Hepatocyte (in vitro differentiated cells): ENCODE results near the gene CCDC158.

Experiments used
- EZH2 ChIP-seq: fragments of 200-600 bp; sonication (generic); IDR thresholded peaks from 2 replicates; pipeline ENCODE4 v1.6.1; 2016; ENCODE audit warnings: antibody characterized with exemption, mild to moderate bottlenecking, borderline replicate concordance
- TF ChIP-seq, protein P1 (sequence below): fragments of 200-600 bp; sonication (generic); IDR thresholded peaks from 2 replicates; pipeline ENCODE4 v1.5.1; 2016; ENCODE audit warnings: antibody characterized with exemption, mild to moderate bottlenecking; ENCODE audit not compliant: poor library complexity

DNA sequence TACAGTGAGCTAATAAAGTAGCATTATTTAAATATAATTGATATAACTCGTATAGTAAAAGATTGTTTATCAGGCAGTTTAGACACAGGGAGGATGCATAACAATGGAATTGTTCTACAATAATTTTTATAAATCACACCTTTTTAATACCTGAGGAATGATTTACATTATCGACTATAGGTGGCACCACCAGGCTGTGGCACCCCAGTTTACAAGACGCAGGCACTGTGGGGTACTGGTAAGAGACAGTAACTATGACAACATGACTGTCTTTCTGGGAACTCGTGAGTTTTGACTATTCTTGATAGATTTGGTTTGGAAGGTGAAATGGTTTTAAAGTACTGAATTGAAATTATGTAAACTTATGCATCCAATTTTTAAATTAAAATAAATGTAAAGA lies 141.5 kb downstream of the CCDC158 start:
- TF ChIP-seq EZH2 = no peak
- TF ChIP-seq, protein P1, sequence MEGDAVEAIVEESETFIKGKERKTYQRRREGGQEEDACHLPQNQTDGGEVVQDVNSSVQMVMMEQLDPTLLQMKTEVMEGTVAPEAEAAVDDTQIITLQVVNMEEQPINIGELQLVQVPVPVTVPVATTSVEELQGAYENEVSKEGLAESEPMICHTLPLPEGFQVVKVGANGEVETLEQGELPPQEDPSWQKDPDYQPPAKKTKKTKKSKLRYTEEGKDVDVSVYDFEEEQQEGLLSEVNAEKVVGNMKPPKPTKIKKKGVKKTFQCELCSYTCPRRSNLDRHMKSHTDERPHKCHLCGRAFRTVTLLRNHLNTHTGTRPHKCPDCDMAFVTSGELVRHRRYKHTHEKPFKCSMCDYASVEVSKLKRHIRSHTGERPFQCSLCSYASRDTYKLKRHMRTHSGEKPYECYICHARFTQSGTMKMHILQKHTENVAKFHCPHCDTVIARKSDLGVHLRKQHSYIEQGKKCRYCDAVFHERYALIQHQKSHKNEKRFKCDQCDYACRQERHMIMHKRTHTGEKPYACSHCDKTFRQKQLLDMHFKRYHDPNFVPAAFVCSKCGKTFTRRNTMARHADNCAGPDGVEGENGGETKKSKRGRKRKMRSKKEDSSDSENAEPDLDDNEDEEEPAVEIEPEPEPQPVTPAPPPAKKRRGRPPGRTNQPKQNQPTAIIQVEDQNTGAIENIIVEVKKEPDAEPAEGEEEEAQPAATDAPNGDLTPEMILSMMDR = no peak
